B cell (primary cell): ENCODE measurements around the gene MYRIP.

Source experiments
- CTCF ChIP-seq: fragments of 200-600 bp; IDR thresholded peaks from one replicate; pipeline ENCODE4 v1.8.0; 2022; ENCODE audit warnings: antibody characterized with exemption, mild to moderate bottlenecking
- EZH2 ChIP-seq: IDR thresholded peaks from 2 replicates; pipeline ENCODE4 v1.6.1; 2012; ENCODE audit warnings: borderline replicate concordance, low read depth, mild to moderate bottlenecking, moderate library complexity, low read length; ENCODE audit not compliant: insufficient read depth, poor library complexity, severe bottlenecking

- no peak for TF ChIP-seq CTCF
- no peak for TF ChIP-seq EZH2
These were observed 4.5 kb upstream of the MYRIP start for GRCh38 chr3:39804951-39805350.
